WERI-Rb-1 (cell line): ENCODE data around the gene RBM18.

Experiments used
- DNase-seq: peaks from one replicate; pipeline ENCODE4 v3.0.0-alpha.2; 2020
- H3K27ac ChIP-seq: fragments of 250-450 bp; sonication (Bioruptor Pico); 2 replicates; pipeline ENCODE4 v1.5.1; 2020; ENCODE audit warnings: mild to moderate bottlenecking, moderate library complexity
- H3K27me3 ChIP-seq: fragments of 250-450 bp; sonication (Bioruptor Pico); 2 replicates; pipeline ENCODE4 v1.5.1; 2021; ENCODE audit warnings: mild to moderate bottlenecking, low read depth, moderate library complexity; ENCODE audit not compliant: insufficient read depth, severe bottlenecking
- H3K36me3 ChIP-seq: fragments of 250-450 bp; sonication (Bioruptor Pico); 2 replicates; pipeline ENCODE4 v1.5.1; 2020; ENCODE audit warnings: mild to moderate bottlenecking, moderate library complexity
- H3K4me3 ChIP-seq: 2 replicates; pipeline ENCODE4 v1.5.1; 2011; ENCODE audit warnings: low read depth, mild to moderate bottlenecking, control low read depth, low read length
- H3K9me3 ChIP-seq: fragments of 250-450 bp; sonication (Bioruptor Pico); 2 replicates; pipeline ENCODE4 v1.5.1; 2021; ENCODE audit warnings: mild to moderate bottlenecking, moderate library complexity; ENCODE audit not compliant: severe bottlenecking
- TF ChIP-seq, protein P1 (sequence below): IDR thresholded peaks from 2 replicates; pipeline ENCODE4 v1.5.1; 2011; ENCODE audit warnings: low read depth, mild to moderate bottlenecking, control low read depth, inconsistent platforms, low read length

The RBM18 gene

DNA sequence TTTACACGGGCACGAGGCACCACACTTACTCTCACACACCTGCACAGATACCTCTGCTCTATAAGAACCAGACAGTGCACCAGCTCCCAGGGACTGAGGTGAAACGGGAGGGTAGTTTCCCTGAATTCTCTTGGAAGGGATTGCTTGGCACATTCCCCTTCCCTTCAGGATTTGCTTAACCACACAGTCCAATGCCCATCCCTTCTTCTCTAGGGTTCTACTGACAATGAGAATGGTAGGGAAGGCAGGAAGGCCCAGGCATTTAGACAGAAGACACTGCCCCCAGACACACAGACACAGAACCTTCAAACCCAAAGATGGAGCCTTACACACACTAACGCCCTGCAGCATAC lies 35.2 kb downstream of the RBM18 start:
- H3K9me3 ChIP-seq: peaks cover 14% of the 10 kb centered on the region
- H3K27me3 ChIP-seq: peaks cover 77% of the 10 kb centered on the region
- TF ChIP-seq, protein P1, sequence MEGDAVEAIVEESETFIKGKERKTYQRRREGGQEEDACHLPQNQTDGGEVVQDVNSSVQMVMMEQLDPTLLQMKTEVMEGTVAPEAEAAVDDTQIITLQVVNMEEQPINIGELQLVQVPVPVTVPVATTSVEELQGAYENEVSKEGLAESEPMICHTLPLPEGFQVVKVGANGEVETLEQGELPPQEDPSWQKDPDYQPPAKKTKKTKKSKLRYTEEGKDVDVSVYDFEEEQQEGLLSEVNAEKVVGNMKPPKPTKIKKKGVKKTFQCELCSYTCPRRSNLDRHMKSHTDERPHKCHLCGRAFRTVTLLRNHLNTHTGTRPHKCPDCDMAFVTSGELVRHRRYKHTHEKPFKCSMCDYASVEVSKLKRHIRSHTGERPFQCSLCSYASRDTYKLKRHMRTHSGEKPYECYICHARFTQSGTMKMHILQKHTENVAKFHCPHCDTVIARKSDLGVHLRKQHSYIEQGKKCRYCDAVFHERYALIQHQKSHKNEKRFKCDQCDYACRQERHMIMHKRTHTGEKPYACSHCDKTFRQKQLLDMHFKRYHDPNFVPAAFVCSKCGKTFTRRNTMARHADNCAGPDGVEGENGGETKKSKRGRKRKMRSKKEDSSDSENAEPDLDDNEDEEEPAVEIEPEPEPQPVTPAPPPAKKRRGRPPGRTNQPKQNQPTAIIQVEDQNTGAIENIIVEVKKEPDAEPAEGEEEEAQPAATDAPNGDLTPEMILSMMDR: no peak
- no peak overlapping the region for H3K27ac ChIP-seq
- no peak for DNase-seq
- H3K4me3 ChIP-seq: no peak overlapping the region
- H3K36me3 ChIP-seq: no peaks in the 10 kb centered on the region

GRCh38 chr9:122228568-122229484 lies 35.8 kb downstream of the RBM18 start, which contains the start of gene LHX6:
TSS of gene LHX6 (minus strand) at chr9:122228957. CDS start at chr9:122228740, 217 bp downstream.
- Histone ChIP-seq H3K27me3 (peaks cover 83% of the 10 kb centered on the region), H3K9me3 (peaks cover 16% of the 10 kb centered on the region), H3K27ac (no peak within 1 kb of the TSS), H3K36me3 (no peaks in the 10 kb centered on the region), H3K4me3 (peak within 1 kb of the TSS; percentile 41)
- peak; percentile 55 for DNase-seq
- TF ChIP-seq, protein P1: no peak

GRCh38 chr9:122228191-122228567 lies 36.5 kb downstream of the RBM18 start:
- peaks cover 90% of the 10 kb centered on the region for H3K27me3 ChIP-seq
- H3K36me3 ChIP-seq: no peaks in the 10 kb centered on the region
- H3K27ac ChIP-seq: no peak overlapping the region
- peak overlapping the region; percentile 41 for H3K4me3 ChIP-seq
- H3K9me3 ChIP-seq: peaks cover 16% of the 10 kb centered on the region
- DNase-seq: no peak
- TF ChIP-seq, protein P1: no peak

DNA sequence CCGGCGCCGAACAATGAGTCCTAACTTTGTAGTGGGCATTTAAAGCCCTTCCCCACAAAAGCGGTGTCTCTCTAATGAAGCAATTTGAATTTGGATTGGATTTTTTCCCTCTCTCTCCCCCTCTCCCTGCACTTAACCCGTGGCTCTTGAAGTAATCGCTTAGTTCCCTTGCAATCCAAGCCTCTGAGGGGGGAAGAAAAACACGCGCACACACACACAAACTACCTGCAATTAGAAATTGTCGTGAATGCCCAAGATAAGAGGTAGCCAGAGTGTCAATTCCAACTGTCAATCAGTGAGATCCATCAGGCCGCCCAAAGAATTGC lies 37.1 kb downstream of the RBM18 start:
- peak overlapping the region; percentile 34 for H3K4me3 ChIP-seq
- no peaks in the 10 kb centered on the region for H3K36me3 ChIP-seq
- TF ChIP-seq, protein P1: no peak

GRCh38 chr9:122226758-122227574 lies 37.7 kb downstream of the RBM18 start:
- DNase-seq: peak; percentile 36
- TF ChIP-seq, protein P1: peak; percentile 27; the same call in 1 of the 2 replicates
- Histone ChIP-seq H3K9me3 (peaks cover 16% of the 10 kb centered on the region), H3K4me3 (peak overlapping the region; percentile 34), H3K36me3 (no peaks in the 10 kb centered on the region), H3K27me3 (peaks cover 98% of the 10 kb centered on the region), H3K27ac (no peak overlapping the region)

More for the DNA sequence above, 37.1 kb downstream of the RBM18 start:
- Histone ChIP-seq H3K27me3 (peaks cover 96% of the 10 kb centered on the region), H3K9me3 (peaks cover 16% of the 10 kb centered on the region), H3K27ac (no peak overlapping the region)
- DNase-seq: no peak
